CD4-positive, alpha-beta T cell (primary cell): ENCODE results near the gene TOP3B. TPM values are rescaled to one million over a fixed set of nuclear protein-coding genes. Genes with fewer than 3 reads are reported as not detected.

Experiments
- ATAC-seq: fragments of 200-7000 bp; cut with Tn5 transposase; one replicate; pipeline ENCODE4 v1.10.0; 2022; ENCODE audit warnings: mild to moderate bottlenecking; ENCODE audit not compliant: poor library complexity
- CTCF ChIA-PET: fragments of 350-600 bp; sonication (Branson Sonifier 250); formaldehyde crosslinking; loops from one replicate; lab custom pipeline; 2021; ENCODE audit warnings: antibody characterized with exemption, inconsistent platforms; lab: Charles Lee
- POLR2A ChIA-PET: fragments of 350-600 bp; sonication (Branson Sonifier 250); formaldehyde crosslinking; loops from one replicate; lab custom pipeline; 2021; ENCODE audit warnings: antibody characterized with exemption, inconsistent platforms; lab: Charles Lee
- DNase-seq, 14 experiments: peaks; one replicate each; pipeline ENCODE4 v3.0.0-alpha.2; 2013 to 2020; ENCODE audit warnings: mixed read lengths in 2 of 14
- H3K27ac ChIP-seq, 2 donors: one replicate each; pipeline versions ENCODE4 v1.5.1 to v1.7.0; 2013; ENCODE audit warnings: low read length in 2 of 2, low read depth in 1 of 2, mild to moderate bottlenecking in 1 of 2
- H3K27me3 ChIP-seq, 2 experiments: 1 replicate in 1 of 2; 2 replicates in 1 of 2; pipeline versions ENCODE4 v1.6.1 to v1.7.0; 2013; ENCODE audit warnings: low read length in 2 of 2, control low read depth in 1 of 2, mild to moderate bottlenecking in 1 of 2, moderate library complexity in 1 of 2; ENCODE audit not compliant: insufficient read depth in 2 of 2, control insufficient read depth in 1 of 2
- H3K36me3 ChIP-seq: one replicate; pipeline ENCODE4 v1.6.1; 2013; ENCODE audit warnings: low read length, control low read depth; ENCODE audit not compliant: insufficient read depth
- H3K4me1 ChIP-seq: one replicate; pipeline ENCODE4 v1.6.1; 2013; ENCODE audit warnings: low read length, control low read depth; ENCODE audit not compliant: insufficient read depth
- H3K4me3 ChIP-seq: one replicate; pipeline ENCODE4 v1.5.1; 2013; ENCODE audit warnings: mild to moderate bottlenecking, low read length, moderate library complexity
- H3K9me3 ChIP-seq, 2 experiments: 1 replicate in 1 of 2; 2 replicates in 1 of 2; pipeline versions ENCODE4 v1.6.1 to v1.7.0; 2013; ENCODE audit warnings: low read length in 2 of 2, mild to moderate bottlenecking in 2 of 2, control low read depth in 1 of 2, moderate library complexity in 1 of 2; ENCODE audit not compliant: control insufficient read depth in 1 of 2, insufficient read depth in 1 of 2
- H3K27ac Mint-ChIP-seq: one replicate; pipeline ENCODE4 v1.8.0; 2020; ENCODE audit warnings: mixed read lengths
- H3K27me3 Mint-ChIP-seq: one replicate; pipeline ENCODE4 v1.8.0; 2021; ENCODE audit warnings: mixed read lengths
- H3K36me3 Mint-ChIP-seq: one replicate; pipeline ENCODE4 v1.8.0; 2021; ENCODE audit warnings: low read depth, mixed read lengths
- H3K4me1 Mint-ChIP-seq: one replicate; pipeline ENCODE4 v1.8.0; 2021; ENCODE audit warnings: low read depth, mixed read lengths
- H3K4me3 Mint-ChIP-seq: one replicate; pipeline ENCODE4 v1.8.0; 2020; ENCODE audit warnings: mild to moderate bottlenecking, mixed read lengths
- H3K9me3 Mint-ChIP-seq: one replicate; pipeline ENCODE4 v1.8.0; 2020; ENCODE audit warnings: mixed read lengths
- CTCF ChIP-seq: fragments of 200-600 bp; IDR thresholded peaks from one replicate; pipeline ENCODE4 v1.8.0; 2022; ENCODE audit warnings: antibody characterized with exemption, mild to moderate bottlenecking
- intact Hi-C, 2 experiments: fragments of 100-400 bp; cut with DNase I in 1 of 2; cut with micrococcal nuclease in 1 of 2; formaldehyde crosslinking; loops; one replicate each; pipeline versions ENCODE4 v1.15.1 to v1.9.0; 2023 to 2025; cut with DNase I, micrococcal nuclease
- total RNA-seq, 174 experiments: library from RNA in 2 of 174; stranded (reverse) in 2 of 174; gene quantifications; one replicate each; pipeline ENCODE4 v1.2.3 and lab custom pipeline; 2021 to 2026

The TOP3B gene
- total RNA-seq, 2 experiments from 2014 or later = 60.2 to 62.8 TPM

GRCh38 chr22:21949948-21950347 is 32.6 kb downstream of the TOP3B start:
- ChIA-PET POLR2A (interaction anchor here (0.6 kb wide), 1 partner anchor 1040 kb away, joined by 3 read pairs; no protein-coding TSS in a partner anchor), CTCF (interaction anchor here (5.2 kb wide), 1 partner anchor 11 kb away, joined by 117 read pairs; no protein-coding TSS in a partner anchor)
- Histone ChIP-seq H3K4me1 (peaks cover 18% of the 10 kb centered on the region), H3K9me3 (no peaks in the 10 kb centered on the region), H3K27ac (no peak overlapping the region), H3K36me3 (peaks cover 9% of the 10 kb centered on the region), H3K27me3 (no peaks in the 10 kb centered on the region), H3K4me3 (no peak overlapping the region)
- Mint-ChIP-seq H3K4me1 (peaks cover 32% of the 10 kb centered on the region), H3K4me3 (no peak overlapping the region), H3K36me3 (peaks cover 9% of the 10 kb centered on the region), H3K9me3 (no peaks in the 10 kb centered on the region), H3K27me3 (no peaks in the 10 kb centered on the region), H3K27ac (no peak overlapping the region)
- intact Hi-C loops = loop anchor here in 1 of 2 experiments (5.0 kb wide), 1 partner anchor 83 kb away; the partner anchor contains the start of gene MAPK1
- no peak for TF ChIP-seq CTCF
- ATAC-seq = no peak
- no peak for DNase-seq

GRCh38 chr22:21949569-21949918 is 33.0 kb downstream of the TOP3B start:
- DNase-seq (no peak), ATAC-seq (no peak)
- Mint-ChIP-seq H3K27me3 (no peaks in the 10 kb centered on the region), H3K9me3 (no peaks in the 10 kb centered on the region), H3K4me3 (no peak overlapping the region), H3K27ac (no peak overlapping the region), H3K36me3 (peaks cover 13% of the 10 kb centered on the region), H3K4me1 (peaks cover 36% of the 10 kb centered on the region)
- H3K4me1 ChIP-seq = peaks cover 18% of the 10 kb centered on the region
- no peaks in the 10 kb centered on the region for H3K27me3 ChIP-seq
- H3K9me3 ChIP-seq = no peaks in the 10 kb centered on the region
- TF ChIP-seq CTCF = no peak
- intact Hi-C loops = no loop called here
- ChIA-PET POLR2A (no interaction called here), CTCF (interaction anchor here (5.2 kb wide), 1 partner anchor 10 kb away, joined by 117 read pairs; no protein-coding TSS in a partner anchor)
- H3K4me3 ChIP-seq = no peak overlapping the region
- H3K36me3 ChIP-seq = peaks cover 13% of the 10 kb centered on the region
- no peak overlapping the region for H3K27ac ChIP-seq

GRCh38 chr22:21948824-21949568 is 33.6 kb downstream of the TOP3B start:
- CTCF ChIA-PET = interaction anchor here (5.2 kb wide), 1 partner anchor 10 kb away, joined by 117 read pairs; no protein-coding TSS in a partner anchor
- POLR2A ChIA-PET = no interaction called here
- intact Hi-C loops = no loop called here
- Histone ChIP-seq H3K4me1 (peaks cover 18% of the 10 kb centered on the region), H3K9me3 (no peaks in the 10 kb centered on the region), H3K27me3 (no peaks in the 10 kb centered on the region), H3K36me3 (peaks cover 14% of the 10 kb centered on the region), H3K27ac (no peak overlapping the region), H3K4me3 (no peak overlapping the region)
- ATAC-seq (no peak), DNase-seq (no peak)
- Mint-ChIP-seq H3K36me3 (peaks cover 15% of the 10 kb centered on the region), H3K4me3 (no peak overlapping the region), H3K4me1 (peaks cover 36% of the 10 kb centered on the region), H3K9me3 (no peaks in the 10 kb centered on the region), H3K27ac (no peak overlapping the region), H3K27me3 (no peaks in the 10 kb centered on the region)
- TF ChIP-seq CTCF = no peak
